NCI-H1694 (cell line): ENCODE data around the gene POLR3H.
"Not testable (repeated sequence)": the region's sequence is repeated elsewhere in the genome, so short reads cannot be mapped to it uniquely, and the experiment has no call there.

Experiments
- DNase-seq: peaks from one replicate; lab custom pipeline; 2025; lab: John Stamatoyannopoulos, UW

POLR3H gene, protein sequence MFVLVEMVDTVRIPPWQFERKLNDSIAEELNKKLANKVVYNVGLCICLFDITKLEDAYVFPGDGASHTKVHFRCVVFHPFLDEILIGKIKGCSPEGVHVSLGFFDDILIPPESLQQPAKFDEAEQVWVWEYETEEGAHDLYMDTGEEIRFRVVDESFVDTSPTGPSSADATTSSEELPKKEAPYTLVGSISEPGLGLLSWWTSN

DNA sequence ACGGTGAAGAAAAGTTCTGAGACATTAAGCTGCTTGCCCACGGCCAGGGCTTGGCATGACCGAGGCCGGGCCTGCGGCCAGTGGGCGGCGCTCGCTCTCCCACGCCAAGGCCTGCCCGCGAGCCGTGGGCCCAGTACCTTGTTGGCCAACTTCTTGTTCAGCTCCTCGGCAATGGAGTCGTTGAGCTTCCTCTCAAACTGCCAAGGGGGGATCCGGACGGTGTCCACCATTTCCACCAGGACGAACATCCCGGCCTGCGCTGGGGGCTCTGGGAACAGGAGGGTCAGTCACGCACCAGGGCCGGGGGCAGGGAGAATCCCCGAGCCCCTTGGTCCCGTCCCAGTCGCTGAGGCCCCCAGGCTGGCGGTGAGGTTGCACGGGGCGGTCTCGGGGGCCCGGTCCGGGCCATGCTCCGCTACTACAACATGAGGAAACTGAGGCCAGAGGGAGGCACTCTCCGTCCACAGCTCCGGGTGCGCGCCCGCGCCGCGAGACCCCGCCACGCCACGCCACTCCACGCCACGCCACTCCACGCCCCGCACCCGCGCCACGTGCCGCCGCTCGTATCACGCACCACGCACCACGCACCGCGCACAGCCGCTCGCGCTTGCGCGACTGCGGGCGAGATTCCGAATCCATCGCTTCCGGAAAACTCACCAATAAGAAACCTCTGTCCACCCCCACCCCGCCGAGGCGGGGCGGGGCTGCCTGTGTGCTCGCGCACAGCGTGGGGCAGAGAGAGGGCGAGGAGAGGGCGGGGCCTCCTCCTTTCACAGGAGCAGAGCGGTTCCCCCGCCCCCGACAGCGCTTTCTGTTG is at the start of gene POLR3H:
Gene POLR3H, minus strand, starts transcription at position 617 of the 817 bp plus-strand sequence. Its CDS starts 369 bp downstream, at position 248.
- peak; percentile 99 for DNase-seq

DNA sequence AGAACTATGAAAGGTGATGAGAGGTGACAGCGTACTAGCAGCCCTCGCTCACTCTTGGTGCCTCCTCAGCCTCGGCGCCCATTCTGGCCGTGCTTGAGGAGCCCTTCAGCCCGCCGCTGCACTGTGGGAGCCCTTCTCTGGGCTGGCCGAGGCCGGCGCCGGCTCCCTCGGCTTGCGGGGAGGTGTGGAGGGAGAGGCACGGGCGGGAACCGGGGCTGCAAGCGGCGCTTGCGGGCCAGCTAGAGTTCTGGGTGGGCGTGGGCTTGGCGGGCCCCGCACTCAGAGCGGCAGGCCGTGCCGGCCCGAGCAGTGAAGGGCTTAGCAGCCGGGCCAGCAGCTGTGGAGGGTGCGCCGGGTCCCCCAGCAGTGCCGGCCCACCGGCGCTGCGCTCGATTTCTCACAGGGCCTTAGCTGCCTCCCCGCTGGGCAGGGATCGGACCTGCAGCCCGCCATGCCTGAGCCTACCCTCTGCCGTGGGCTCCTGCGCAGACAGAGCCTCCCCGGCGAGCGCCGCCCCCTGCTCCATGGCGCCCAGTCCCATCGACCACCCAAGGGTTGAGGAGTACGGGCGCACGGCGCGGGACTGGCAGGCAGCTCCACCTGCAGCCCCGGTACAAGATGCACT is 49.2 kb upstream of the POLR3H start:
- DNase-seq: not testable (repeated sequence)

DNA sequence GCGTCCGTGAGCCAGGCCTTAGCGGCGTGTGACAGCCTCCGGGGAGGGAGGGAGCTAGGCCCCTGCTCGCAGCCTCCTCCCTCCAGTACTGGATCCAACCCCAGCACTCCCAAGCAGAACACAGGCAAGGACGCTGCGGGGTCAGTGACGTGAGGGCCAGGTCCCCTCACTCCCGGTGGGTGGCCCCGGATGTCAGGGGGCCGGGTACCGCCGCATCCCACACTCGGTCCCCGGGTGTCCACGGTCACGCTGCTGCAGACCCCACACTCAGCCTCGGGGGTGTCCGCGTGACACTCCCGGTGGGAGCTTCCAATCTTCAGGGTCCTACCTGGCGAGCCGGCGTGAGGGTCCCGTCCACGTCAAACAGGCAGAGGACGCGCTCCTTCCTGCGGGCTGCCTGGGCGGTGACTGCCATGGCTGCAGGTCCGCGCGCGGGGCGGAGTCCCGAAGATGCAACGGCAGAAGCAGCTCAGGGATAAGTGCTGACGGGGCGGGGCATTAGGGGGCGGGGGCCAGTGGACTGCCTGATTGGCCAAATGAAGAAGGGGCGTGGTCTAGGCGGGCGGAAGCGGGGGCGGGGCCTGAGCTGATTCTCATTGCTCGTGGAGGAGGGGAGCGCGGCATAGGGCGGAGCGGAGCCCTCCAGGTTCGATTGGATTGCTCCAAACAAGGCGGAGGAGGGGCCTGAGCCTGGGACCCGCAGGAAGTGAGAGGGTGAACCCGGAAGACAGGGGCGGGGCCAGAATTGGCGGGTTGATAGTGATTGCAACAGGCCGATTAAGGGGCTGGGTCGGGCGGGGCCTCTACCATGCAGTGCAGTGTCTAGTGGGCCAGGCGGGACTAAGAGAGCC is 45.3 kb upstream of the POLR3H start, which contains the start of gene PMM1:
Gene PMM1, minus strand, starts transcription at position 450 of the 851 bp plus-strand sequence. Its CDS starts 35 bp downstream, at position 415.
- peak; percentile 100 for DNase-seq

DNA sequence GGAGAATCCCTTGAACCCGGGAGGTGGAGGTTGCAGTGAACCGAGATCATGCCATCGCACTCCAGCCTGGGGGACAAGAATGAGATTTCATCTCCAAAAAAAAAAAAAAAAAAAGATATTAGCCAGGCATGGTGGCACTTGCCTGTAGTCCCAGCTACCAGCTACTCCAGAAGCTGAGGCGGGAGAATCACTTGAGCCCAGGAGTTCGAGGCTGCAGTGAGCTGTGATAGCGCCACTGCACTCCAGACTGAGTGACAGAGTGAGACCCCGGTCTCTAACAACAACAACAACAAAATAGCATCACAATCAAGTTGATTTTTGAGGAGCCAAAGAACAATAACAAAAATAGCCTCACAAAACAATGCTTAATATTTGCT is 43.1 kb upstream of the POLR3H start:
- no peak for DNase-seq

DNA sequence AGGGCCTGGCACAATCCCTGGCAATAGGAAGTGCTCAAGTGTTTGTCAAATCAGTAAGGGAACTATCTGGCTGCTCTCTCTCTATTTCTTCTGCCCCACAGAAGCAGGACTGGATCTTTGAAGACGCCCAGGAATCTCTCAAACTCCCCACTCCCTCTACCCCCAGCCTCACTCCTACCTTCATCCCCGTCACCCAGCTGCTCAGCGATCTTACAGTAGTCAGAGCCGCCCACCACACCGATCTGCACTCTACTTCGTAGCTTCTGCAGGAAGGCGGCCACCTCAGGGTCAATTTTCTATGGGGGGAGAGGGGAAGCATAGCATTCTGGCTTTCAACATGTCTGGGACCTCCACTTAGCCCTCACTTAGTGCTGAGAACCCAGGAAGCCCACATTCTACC is 41.6 kb upstream of the POLR3H start:
- no peak for DNase-seq

DNA sequence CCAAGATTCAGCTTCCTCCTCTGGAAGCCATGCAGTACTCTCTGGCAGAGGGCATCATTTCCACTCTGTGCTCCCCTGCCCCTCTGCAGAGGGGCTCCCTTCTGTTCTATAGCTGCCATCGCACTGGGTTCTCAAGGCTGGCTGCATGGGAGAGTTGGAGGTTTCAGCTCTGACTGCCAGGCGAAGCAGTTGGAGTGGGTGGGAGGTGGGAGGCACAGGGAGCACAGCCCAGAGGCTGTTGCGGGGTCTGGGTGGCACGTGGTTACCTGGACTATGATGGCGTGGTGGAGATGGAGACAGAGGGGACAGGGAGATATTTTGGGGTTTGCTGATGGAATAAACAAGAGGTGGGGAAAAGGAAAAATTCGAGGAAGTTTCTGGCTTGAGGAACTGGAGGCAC is 40.6 kb upstream of the POLR3H start:
- DNase-seq: no peak

DNA sequence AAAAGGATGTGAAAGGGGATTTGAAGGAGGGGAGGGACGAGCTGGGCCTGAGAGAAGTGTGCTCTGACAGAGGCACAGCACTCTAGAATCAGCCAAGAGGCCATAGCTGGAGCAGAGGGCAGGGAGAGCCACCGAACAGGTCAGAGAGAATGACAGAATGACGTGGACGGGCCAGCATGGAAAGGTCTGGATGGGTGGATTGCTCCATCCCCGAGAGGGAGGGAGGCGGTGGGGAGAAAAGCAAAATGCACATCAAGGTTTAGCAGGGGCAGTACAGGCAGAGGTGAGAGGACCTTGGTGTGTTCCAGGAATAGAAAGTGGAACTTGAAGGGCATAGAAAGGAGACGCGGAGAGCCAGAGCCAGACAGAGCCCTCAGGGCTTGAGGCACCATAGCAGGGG is 38.4 kb upstream of the POLR3H start:
- DNase-seq: no peak

DNA sequence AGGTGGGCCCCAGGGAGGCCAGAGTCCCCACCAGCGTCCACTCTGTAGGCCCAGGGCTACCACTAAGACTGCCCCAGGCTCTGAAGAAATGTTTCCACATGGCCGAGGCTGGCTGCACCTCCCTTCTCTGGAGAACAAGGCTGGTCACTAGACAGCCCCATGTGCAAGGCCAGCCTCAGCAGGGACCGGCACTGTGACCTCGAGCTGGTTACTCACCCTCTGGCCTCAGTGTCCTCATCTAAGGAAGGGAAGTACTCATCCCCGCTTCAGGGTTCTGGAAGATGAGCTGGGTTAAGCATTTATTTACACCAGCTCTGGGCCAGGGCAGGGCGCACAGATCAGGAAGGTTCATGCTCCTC is 35.7 kb upstream of the POLR3H start:
- DNase-seq: no peak

DNA sequence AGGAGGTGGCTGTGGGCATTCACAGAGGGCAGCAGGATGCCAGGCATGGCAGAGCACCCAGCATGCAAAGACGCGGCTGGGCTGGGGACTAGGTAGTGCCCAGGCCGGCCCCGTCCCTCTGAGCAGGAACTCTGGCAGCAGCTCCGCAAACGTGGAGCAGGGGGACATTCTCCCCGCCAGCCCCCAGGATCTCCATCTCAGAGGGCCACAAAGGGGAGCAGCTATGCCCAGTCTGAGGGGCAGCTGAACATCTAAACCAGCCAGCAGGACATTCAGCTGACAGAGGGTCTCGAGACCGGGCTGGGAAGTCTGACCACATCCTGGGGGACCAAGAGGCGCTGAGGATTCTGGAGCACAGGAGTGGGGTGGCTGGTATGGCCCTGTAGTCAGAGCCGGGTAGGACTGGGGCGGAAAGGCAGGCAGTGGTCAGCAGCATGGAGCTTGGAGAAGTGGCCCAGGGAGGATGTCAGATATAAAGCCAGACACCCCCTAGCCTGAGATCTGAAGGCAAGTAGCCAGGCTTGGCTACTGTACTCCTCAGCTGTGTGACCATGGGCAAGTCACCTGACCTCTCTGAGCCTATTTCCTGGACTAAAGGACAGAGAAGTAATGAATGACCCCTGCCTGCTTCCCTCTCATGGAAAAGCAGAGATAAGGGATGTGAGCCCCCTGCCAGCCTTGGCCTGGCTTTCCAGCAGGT is 35.2 kb upstream of the POLR3H start:
- no peak for DNase-seq

DNA sequence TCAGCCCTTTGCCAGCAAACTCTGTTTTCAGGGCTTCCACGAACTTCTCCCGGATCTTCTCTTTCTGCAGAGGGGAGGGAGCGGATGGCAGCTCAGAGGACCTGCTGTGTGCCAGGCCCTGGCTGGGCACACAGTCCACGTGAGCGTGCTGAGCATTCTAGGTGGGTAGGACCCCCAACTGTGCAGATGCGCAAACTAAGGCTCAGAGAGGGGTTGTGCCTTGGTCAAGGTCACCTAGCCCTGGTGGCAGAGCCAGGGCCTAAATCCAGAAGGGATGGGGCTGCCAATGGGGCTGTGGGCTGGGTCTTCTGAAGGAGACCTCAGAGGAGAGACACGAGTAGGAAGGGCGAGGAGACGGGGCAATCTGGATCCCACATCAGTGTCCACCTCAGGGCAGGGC is 34.5 kb upstream of the POLR3H start:
- DNase-seq: no peak

DNA sequence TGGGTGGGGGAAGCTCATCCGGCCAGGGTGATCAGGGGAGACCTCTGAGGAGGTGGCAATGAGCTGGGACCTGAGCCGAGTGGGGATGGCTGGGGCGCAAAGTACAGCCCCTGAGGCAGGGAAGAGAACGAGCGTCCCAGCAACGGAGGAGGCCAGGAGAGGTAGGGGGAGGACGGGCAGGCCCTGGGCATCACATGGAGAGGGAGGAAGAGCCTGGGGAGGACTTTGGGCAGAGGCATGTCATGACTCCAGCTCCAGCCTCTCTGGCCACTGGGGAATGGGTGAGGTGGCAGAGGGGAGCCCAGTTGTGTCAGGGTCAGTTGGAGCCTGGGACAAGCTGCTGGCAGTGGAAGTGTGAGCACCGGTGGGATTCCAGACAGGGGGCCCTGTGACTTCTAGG is 33.8 kb upstream of the POLR3H start:
- no peak for DNase-seq

DNA sequence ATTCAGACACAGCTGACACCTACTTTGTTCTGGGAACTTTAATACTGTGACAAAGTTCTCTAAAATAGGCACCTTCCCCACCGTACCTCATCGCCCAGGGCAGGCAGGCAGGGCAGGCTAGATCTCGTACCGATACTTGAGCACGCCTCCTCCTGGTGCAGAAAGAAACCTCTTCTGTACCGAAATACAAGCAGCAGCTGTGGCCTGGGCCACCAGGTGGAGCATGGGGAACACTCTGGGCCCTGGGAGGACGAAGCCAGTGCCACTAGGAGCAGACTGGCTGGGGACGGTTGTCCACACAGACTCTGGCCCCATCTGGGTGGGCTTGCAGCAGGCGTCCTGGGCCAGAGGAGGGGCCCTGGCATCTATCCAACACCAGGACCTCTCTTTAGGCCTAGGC is 32.6 kb upstream of the POLR3H start:
- DNase-seq: peak; percentile 43

DNA sequence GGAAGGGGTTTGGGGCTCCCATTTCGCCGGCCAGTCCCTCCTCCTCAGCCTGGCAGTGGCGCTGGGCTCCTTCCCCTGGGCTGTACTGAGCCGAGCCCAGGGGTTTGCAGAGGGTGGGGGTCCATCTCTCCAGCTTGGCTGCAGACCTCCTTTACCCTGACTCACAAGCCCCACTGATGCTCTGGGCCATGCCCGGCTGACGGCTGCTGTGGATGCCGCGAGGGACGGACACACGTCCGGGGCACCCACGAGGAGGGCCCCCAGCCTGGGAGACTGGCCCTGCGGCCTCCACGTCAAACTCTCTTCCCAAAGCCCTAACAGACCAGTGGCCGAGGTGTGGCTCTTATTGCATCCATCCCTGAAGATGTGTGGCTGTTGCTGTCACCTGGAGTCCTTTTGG is 31.3 kb upstream of the POLR3H start:
- DNase-seq: no peak

DNA sequence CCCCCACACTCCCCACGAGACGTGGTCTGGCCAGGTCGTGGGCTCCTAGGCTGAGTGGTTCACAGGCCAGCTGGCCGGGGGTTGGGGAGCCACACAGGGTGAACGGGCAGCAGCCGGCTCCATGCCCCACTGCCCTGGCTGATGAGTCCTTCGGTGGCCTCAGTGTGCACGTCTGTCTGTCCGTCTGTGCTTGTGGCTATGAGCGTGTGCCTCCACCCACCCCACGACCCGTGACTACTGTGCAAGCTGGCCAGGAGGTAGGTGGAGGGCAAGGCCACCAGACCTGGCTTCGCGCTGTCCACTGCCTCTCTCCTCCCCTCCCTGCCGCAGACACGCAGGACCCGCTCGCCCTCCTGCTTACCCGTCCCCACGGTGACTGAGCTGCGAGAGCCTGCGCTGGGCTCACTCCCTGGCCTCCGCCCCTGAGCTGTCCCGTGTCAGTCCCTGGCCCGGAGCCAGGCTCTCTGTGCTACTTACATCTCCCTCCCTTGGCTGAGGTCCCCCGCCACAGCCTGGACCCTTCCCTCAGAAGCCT is 30.6 kb upstream of the POLR3H start:
- DNase-seq: no peak

DNA sequence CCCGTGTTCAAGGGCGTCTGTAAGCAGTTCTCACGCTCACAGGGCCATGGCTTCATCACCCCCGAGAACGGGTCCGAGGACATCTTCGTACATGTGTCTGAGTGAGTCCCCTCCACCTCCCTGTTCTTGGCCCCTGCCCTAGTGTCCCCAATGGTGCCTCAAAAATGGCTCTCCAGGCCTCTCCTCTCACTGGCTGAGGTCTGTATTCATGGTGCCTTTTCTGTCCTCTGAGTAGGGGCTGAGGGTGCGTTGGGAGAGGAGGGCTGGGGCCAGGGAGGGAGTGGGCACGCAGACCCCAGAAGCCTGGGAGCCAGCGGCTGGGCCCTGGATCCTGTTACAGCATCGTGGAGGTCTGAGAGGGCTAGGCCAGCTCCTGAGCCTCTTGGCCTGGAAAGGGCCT is 29.4 kb upstream of the POLR3H start:
- no peak for DNase-seq

DNA sequence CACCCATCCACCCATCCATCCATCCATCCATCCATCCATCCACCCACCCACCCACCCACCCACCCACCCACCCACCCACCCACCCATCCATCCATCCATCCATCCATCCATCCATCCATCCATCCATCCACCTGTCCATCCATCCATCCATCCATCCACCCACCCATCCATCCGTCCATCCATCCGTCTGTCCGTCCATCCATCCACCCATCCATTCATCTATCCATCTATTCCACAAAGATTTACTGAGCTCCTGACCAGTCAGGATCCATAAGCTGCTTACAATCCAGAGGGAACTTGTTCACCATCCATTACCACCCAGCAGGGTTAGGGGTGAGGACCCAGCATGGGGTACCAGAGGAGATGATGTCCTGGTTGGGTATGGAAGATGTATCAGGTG is 28.0 kb upstream of the POLR3H start:
- DNase-seq: not testable (repeated sequence)

DNA sequence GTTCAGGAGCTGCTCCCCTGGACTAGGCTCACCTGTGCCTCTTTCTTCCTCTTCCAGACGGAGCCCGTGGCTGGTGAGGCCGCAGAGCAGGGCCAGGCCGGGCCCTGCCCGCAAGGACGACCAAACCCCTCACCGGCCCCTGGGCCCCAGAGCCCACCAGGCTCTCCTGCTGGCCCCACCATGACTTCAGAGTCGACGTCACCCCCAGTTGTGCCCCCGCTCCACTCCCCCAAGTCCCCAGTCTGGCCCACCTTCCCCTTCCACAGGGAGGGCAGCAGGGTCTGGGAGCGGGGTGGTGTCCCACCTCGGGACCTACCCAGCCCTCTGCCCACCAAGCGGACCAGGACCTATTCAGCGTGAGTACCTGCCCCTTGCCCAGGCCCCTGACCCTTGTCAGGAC is 27.5 kb upstream of the POLR3H start:
- DNase-seq: no peak

DNA sequence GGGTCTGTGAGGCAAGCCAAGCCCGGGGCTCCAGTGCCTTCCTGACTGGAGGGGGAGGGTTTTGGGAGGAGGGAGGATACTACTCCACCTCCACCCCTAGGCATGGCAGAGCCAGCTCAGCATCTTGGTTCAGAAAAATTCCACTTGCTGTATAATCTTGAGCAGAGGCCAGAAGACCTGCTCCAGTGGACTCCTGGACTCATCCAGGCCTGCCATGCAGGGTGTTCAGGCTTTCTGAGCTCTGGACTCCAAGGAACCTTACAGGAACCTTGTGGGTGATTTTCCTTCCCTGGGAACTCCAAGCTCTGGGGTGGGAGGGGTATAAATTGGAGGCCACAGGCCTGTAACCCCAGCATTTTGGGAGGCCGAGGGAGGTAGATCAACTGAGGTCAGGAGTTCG is 26.0 kb upstream of the POLR3H start:
- DNase-seq: no peak

DNA sequence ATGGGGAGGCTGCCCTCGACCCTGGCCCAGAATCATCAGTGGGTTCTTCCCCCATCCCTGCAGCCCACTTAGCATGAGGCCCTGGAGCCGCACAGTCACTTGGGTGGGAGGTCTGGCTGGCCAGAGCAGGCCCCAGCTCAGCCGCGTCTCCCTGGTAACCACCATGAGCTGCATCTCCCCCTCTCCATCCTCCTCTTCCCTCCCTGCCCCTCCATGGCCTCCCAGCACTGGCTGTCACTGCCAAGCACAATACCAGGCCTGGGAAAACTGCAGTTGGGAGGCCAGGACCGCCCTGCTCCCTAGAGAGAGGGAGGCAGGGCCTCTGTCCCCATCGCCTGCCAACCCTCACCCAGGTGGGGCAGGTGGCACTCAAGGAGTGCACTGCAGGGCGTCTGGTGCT is 24.5 kb upstream of the POLR3H start:
- DNase-seq: no peak

DNA sequence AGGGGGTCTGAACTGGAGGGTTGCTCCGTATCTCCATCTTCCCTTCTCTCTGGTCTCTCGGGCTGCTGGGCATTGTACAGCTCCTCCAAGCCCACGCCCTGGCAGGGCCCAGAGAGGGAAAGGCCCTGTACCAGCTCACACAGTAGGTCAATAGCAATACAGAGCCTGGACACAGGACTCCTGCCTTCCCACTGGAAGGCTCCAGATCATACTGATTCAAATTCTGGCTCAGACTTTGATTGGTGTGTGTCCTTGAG is 23.2 kb upstream of the POLR3H start:
- no peak for DNase-seq

DNA sequence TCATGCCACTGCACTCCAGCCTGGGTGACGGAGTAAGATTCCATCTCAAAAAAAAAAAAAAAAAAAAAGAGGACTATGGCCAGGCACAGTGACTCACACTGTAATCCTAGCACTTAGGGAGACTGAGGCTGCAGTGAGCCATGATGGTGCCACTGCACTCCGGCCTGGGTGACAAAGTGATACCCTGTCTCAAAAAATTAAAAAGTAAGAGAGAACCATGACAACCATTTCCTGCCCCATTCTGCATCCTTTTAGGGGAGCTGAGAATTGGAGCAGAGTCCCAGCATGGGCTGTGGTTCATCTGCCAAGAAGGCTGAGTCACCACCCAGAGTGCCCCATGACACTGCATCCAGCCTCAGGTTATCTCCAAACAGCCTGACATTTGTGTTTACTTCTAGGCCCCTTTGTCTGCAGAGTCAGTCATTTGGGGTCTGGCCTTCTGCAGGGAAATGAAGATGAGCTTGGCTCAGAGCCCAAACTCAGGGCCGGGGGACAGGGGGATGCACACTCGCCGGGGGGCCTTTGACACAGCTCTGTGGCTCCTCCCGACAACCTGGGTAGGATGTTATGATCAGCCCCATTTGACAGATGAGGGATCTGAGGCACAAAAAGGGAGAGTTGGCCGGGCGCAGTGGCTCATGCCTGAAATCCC is 21.3 kb upstream of the POLR3H start:
- peak; percentile 42 for DNase-seq
